HG03108 (cell line): ENCODE data around the gene GLI1.

Experiments
- ATAC-seq: cut with Tn5 transposase; IDR thresholded peaks from one replicate; pipeline ENCODE4 v1.9.1; 2021; ENCODE audit warnings: moderate library complexity; ENCODE audit not compliant: unreplicated experiment

The GLI1 gene

DNA sequence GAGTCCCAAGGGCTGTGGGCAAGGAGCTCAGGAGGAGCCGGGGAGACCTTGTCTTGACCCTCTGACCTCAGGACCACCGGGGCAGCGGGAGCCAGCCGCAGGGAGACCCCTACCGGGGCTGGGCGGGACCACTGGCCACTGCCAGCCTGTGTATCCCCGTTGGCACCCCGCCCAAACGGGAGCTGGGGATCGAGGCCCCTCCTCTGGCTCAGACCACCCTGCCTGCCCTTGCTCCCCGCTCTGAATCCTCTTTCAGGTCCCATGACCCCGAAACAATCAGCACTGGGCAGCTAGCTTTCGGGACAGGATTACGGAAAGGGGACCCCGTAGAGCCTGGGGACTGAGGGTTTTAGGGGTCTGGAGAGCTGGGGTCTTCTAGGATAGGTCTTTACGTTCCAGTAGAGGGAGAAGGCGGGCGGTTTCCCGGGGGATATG lies 1.3 kb downstream of the GLI1 start:
- no peak for ATAC-seq

- ATAC-seq, result no peak
Measured at GRCh38 chr12:57461276-57461916, 1.8 kb downstream of the GLI1 start.

GRCh38 chr12:57461917-57462250 lies 2.3 kb downstream of the GLI1 start:
- ATAC-seq, result no peak

DNA sequence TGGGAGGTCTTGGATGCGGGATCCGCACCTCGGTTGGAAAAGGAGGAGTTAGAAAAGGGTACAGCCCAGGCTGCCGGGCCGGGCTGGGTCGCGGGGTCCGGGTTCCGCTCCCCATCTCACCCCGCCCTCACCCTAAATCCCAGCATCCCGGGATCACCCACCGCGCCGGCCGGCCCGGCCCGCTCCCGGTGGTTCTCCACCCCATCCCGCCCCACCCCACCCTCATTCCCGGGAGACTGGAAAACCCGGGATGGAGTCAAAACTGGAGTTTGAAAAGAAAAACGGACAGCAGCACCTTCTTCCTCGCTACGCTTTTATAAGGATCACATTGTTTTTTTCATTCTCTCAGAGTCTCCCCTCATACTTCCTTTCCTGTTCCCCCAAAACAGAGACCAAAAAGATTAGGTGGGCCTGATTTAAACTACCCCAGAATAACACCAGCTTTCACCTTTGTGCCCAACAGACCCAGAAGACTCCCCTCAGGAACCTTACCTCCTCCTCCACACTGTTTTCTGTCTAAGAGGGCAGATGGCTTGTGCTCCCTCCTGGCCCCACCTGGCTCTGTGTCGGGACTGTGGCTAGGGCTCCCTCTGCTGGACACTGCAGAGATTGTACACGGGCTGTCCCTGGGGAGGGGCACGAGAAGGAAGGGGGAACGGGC lies 2.8 kb downstream of the GLI1 start:
- peak; percentile 53 for ATAC-seq

- no peak for ATAC-seq
Measured at GRCh38 chr12:57462912-57463253, 3.3 kb downstream of the GLI1 start.

- no peak for ATAC-seq
Measured at GRCh38 chr12:57464569-57464968, 5.0 kb downstream of the GLI1 start.

GRCh38 chr12:57465030-57465746 lies 5.6 kb downstream of the GLI1 start:
- ATAC-seq, result no peak

GRCh38 chr12:57465747-57466505 lies 6.3 kb downstream of the GLI1 start:
- no peak for ATAC-seq

DNA sequence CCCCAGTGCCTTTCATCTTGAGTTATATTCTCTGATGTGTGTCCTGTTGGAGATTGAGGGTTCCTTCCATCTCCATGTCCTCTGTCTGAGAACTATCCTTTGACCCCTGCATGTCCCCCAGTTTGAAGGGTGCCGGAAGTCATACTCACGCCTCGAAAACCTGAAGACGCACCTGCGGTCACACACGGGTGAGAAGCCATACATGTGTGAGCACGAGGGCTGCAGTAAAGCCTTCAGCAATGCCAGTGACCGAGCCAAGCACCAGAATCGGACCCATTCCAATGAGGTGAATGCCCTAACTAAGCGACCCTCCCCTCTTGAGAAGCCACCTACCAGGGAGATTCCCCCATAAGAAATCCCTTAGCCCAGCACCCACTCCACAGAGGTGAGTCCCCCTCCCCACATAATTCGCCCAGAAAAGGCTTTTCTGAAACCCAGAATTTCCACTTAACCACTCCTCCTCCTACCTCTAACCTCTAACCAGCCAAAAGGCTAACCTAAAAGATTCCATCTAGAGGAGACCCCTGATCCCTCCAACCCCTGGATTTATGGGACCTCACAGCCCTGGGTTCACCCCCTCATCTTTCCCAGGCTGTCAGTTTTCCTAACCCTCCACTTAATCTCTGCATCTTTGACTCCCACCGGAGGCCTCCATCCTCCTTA lies 7.8 kb downstream of the GLI1 start:
- ATAC-seq, result no peak

DNA sequence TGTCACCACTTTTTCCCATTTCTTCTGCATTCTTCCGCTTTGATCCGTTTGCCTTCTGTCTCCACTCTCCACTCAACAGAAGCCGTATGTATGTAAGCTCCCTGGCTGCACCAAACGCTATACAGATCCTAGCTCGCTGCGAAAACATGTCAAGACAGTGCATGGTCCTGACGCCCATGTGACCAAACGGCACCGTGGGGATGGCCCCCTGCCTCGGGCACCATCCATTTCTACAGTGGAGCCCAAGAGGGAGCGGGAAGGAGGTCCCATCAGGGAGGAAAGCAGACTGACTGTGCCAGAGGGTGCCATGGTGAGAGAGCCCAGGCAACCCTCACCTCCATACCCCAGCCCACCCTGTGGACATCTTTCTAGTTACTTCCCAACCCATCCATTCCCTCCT lies 8.3 kb downstream of the GLI1 start:
- no peak for ATAC-seq

DNA sequence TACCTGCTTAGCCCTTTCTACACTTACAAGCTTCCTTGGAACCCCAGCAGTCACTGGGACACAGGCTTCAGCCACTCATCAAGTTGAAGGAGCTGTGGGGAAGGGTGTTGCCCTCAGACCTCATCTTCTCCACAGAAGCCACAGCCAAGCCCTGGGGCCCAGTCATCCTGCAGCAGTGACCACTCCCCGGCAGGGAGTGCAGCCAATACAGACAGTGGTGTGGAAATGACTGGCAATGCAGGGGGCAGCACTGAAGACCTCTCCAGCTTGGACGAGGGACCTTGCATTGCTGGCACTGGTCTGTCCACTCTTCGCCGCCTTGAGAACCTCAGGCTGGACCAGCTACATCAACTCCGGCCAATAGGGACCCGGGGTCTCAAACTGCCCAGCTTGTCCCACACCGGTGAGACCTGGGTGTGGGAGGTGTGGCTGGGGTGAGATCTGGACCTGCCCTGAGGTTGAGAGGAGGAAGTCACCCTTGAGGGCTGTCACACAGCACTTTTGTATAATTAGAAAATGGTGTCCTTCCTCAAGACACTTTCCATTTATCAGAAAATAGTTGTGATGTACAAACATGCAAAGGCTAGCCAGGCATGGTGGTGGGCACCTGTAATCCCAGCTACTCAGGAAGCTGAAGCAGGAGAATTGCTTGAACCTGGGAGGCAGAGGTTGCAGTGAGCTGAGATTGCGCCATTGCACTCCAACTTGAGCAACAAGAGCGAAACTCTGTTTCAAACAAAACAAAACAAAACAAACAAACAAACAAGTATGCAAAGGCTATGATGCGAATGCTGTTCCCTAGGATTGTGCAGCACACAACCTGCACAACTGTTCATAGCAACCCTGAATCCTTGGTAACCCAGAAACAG lies 9.9 kb downstream of the GLI1 start:
- no peak for ATAC-seq

DNA sequence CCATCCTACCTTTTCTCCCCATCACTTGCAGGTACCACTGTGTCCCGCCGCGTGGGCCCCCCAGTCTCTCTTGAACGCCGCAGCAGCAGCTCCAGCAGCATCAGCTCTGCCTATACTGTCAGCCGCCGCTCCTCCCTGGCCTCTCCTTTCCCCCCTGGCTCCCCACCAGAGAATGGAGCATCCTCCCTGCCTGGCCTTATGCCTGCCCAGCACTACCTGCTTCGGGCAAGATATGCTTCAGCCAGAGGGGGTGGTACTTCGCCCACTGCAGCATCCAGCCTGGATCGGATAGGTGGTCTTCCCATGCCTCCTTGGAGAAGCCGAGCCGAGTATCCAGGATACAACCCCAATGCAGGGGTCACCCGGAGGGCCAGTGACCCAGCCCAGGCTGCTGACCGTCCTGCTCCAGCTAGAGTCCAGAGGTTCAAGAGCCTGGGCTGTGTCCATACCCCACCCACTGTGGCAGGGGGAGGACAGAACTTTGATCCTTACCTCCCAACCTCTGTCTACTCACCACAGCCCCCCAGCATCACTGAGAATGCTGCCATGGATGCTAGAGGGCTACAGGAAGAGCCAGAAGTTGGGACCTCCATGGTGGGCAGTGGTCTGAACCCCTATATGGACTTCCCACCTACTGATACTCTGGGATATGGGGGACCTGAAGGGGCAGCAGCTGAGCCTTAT lies 10.8 kb downstream of the GLI1 start:
- no peak for ATAC-seq

GRCh38 chr12:57470970-57471656 lies 11.5 kb downstream of the GLI1 start:
- no peak for ATAC-seq

DNA sequence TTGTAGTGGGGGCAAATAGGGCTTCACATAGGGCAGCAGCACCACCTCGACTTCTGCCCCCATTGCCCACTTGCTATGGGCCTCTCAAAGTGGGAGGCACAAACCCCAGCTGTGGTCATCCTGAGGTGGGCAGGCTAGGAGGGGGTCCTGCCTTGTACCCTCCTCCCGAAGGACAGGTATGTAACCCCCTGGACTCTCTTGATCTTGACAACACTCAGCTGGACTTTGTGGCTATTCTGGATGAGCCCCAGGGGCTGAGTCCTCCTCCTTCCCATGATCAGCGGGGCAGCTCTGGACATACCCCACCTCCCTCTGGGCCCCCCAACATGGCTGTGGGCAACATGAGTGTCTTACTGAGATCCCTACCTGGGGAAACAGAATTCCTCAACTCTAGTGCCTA lies 12.1 kb downstream of the GLI1 start:
- no peak for ATAC-seq

- ATAC-seq, result no peak
Measured at GRCh38 chr12:57472391-57472790, 12.8 kb downstream of the GLI1 start.

DNA sequence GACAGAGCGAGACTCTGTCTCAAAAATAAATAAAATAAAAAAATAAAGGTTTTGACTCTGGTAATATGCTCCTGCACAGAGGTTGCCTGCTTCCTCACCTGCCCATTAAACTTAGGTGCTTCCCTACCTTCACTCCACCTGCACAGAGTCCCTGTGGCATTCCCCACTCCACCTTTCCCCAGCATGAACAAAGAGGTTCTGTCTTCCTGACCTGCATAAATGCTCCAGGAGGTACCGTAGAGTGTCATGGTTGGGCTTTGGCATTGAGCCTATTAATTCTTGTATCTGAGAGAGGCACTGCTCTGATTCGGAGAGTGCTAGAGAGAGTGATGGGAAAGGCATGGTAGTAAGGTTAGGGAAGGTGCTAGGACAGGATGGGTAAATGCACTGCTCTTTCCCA lies 13.8 kb downstream of the GLI1 start:
- ATAC-seq, result no peak

GRCh38 chr12:57473886-57474285 lies 14.3 kb downstream of the GLI1 start:
- ATAC-seq, result no peak

- no peak for ATAC-seq
Measured at GRCh38 chr12:57474430-57474829, 14.8 kb downstream of the GLI1 start.

DNA sequence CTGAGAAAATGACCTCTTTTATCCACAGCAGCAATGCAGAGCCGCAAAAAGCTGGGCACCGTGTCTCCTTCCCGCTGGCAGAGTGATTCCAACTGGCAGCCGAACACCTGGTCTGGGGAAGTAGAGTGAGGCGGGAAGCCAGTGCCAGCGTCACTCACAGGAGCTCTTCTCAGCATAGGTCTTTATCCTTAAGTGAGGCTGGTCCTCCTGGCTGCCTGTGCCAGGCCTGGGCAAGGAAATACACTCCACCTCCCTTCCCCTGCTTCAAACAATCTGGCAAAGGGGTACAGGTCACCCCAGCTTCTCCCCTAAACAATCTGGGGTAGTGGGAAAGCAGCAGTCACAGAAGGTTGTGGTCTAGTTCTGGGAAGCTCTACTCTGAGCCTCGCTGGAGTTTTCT lies 15.3 kb downstream of the GLI1 start:
- ATAC-seq, result no peak
